A673 (cell line): Measurements from ENCODE around the gene PROSER3.

ENCODE experiments used
- CTCF ChIP-seq: fragments of 300-800, 200-600 bp; sonication (generic); conservative IDR thresholded peaks from 2 replicates; pipeline ENCODE4 v1.5.1; 2017; ENCODE audit warnings: low read depth, mild to moderate bottlenecking, antibody characterized with exemption, low read length, moderate library complexity, mixed read lengths
- EZH2 ChIP-seq: fragments of 200-600 bp; sonication (generic); IDR thresholded peaks from 2 replicates; pipeline ENCODE4 v1.6.1; 2017; ENCODE audit warnings: borderline replicate concordance, low read depth, mild to moderate bottlenecking, mixed read lengths, antibody characterized with exemption, low read length; ENCODE audit not compliant: poor library complexity, severe bottlenecking

- TF ChIP-seq CTCF (no peak), EZH2 (no peak)
Measured at GRCh38 chr19:35712567-35713505, 45.1 kb upstream of the PROSER3 start.
